ENCODE measurements around the gene EML2. TPM values are rescaled to one million over a fixed set of nuclear protein-coding genes. Genes with fewer than 3 reads are reported as not detected.
"Not testable (repeated sequence)": the region's sequence is repeated elsewhere in the genome, so short reads cannot be mapped to it uniquely, and the experiment has no call there.

EML2 gene
- total RNA-seq, 2 experiments from 2014 or later = 103 to 113 TPM

DNA sequence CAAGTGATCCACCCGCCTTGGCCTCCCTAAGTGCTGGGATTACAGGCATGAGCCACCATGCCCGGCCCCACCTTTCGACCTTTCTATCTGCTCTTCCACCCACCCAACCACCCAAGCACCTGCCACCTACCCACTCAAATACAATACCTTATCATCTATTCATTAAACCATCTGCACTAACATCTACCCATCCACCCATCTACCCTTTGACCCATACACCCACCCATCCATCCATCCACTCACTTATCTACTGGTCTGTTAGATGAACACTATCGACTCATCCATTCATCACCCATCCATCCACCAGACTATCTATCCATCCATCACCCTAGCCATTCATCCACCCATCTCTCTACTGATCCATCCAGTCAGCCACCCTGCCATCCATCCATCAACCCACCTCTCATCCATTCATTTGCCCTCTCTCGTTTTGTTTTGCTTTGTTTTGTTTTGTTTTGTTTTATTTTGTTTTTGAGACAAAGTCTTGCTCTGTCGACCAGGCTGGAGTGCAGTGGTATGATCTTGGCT is 17.2 kb downstream of the EML2 start:
- peak overlapping the region; percentile 26 for H3K27ac Mint-ChIP-seq
- CTCF ChIA-PET = interaction anchor here (1.0 kb wide), 1 partner anchor 71 kb away, joined by 3 read pairs; the partner anchor contains the start of gene QPCTL
- intact Hi-C loops (cut with micrococcal nuclease) = no loop called here
- no peaks in the 10 kb centered on the region for H3K27me3 Mint-ChIP-seq
- peaks cover 10% of the 10 kb centered on the region for H3K4me1 Mint-ChIP-seq (ENCODE audit: low read depth)
- H3K36me3 Mint-ChIP-seq (ENCODE audit: low read depth) = peaks cover 41% of the 10 kb centered on the region
- no peak overlapping the region for H3K4me3 Mint-ChIP-seq
- no peak for DNase-seq
- no peaks in the 10 kb centered on the region for H3K9me3 Mint-ChIP-seq
- ATAC-seq = no peak
- TF ChIP-seq, protein P1, sequence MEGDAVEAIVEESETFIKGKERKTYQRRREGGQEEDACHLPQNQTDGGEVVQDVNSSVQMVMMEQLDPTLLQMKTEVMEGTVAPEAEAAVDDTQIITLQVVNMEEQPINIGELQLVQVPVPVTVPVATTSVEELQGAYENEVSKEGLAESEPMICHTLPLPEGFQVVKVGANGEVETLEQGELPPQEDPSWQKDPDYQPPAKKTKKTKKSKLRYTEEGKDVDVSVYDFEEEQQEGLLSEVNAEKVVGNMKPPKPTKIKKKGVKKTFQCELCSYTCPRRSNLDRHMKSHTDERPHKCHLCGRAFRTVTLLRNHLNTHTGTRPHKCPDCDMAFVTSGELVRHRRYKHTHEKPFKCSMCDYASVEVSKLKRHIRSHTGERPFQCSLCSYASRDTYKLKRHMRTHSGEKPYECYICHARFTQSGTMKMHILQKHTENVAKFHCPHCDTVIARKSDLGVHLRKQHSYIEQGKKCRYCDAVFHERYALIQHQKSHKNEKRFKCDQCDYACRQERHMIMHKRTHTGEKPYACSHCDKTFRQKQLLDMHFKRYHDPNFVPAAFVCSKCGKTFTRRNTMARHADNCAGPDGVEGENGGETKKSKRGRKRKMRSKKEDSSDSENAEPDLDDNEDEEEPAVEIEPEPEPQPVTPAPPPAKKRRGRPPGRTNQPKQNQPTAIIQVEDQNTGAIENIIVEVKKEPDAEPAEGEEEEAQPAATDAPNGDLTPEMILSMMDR (IDR thresholded peaks at IDR 0.05) = no peak
- POLR2A ChIA-PET = no interaction called here

DNA sequence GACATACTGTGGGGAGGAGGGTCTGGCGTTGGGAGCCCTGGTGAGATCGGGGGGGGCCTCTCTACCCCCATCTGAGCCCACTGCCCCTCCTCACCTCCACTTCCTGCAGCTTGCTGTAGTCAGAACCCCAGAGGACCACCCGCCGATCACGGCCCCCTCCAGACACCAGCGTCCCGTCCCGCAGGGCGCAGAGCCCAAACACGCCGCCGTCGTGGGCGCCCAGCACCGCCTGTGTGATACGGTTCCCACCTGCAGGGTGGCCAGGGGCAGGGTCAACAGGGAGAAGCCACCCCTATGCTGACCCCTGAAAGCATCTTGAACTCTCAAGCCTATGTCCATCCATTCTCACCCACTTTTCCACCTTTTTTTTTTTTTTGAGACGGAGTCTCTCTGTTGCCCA is 17.8 kb downstream of the EML2 start:
- Mint-ChIP-seq H3K4me3 (no peak overlapping the region), H3K27ac (no peak overlapping the region), H3K9me3 (no peaks in the 10 kb centered on the region), H3K4me1 (ENCODE audit: low read depth) (peaks cover 10% of the 10 kb centered on the region), H3K27me3 (no peaks in the 10 kb centered on the region), H3K36me3 (ENCODE audit: low read depth) (peaks cover 47% of the 10 kb centered on the region)
- TF ChIP-seq, protein P1 (IDR thresholded peaks at IDR 0.05) = no peak
- intact Hi-C loops (cut with micrococcal nuclease) = no loop called here
- ATAC-seq (no peak), DNase-seq (no peak)
- ChIA-PET CTCF (interaction anchor here (0.6 to 1.0 kb wide), 2 partner anchors 71 to 195 kb away, joined by 3 read pairs; partner anchors contain the start of gene QPCTL), POLR2A (interaction anchor here (0.6 kb wide), 1 partner anchor 203 kb away, joined by 3 read pairs; no protein-coding TSS in a partner anchor)

DNA sequence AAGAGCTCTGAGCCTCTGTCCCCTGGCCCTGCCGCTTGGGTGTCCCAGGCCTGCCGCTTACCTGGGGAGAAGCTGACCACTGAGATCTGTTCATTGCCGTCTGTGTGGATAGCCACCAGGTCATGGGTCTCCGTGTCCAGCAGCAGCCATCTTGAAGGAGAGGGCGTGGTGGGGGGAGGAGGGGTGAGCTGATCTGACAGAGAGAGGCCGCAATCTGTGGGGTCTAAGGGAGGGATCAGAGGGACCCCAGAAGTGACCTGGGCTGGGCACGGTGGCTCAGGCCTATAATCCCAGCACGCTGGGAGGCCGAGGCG is 22.5 kb downstream of the EML2 start:
- no peaks in the 10 kb centered on the region for H3K27me3 Mint-ChIP-seq
- TF ChIP-seq, protein P1 (IDR thresholded peaks at IDR 0.05) = no peak
- intact Hi-C loops (cut with micrococcal nuclease) = no loop called here
- ATAC-seq (no peak), DNase-seq (no peak)
- H3K9me3 Mint-ChIP-seq = no peaks in the 10 kb centered on the region
- peaks cover 23% of the 10 kb centered on the region for H3K4me1 Mint-ChIP-seq (ENCODE audit: low read depth)
- no peak overlapping the region for H3K27ac Mint-ChIP-seq
- ChIA-PET POLR2A (interaction anchor here (0.7 to 5.2 kb wide), 3 partner anchors 20 to 30 kb away, joined by 4 to 30 read pairs (median 10); no protein-coding TSS in a partner anchor), CTCF (interaction anchor here (1.5 to 2.0 kb wide), 2 partner anchors 10 to 26 kb away, joined by 6 to 7 read pairs; no protein-coding TSS in a partner anchor)
- H3K36me3 Mint-ChIP-seq (ENCODE audit: low read depth) = peaks cover 58% of the 10 kb centered on the region
- no peak overlapping the region for H3K4me3 Mint-ChIP-seq

DNA sequence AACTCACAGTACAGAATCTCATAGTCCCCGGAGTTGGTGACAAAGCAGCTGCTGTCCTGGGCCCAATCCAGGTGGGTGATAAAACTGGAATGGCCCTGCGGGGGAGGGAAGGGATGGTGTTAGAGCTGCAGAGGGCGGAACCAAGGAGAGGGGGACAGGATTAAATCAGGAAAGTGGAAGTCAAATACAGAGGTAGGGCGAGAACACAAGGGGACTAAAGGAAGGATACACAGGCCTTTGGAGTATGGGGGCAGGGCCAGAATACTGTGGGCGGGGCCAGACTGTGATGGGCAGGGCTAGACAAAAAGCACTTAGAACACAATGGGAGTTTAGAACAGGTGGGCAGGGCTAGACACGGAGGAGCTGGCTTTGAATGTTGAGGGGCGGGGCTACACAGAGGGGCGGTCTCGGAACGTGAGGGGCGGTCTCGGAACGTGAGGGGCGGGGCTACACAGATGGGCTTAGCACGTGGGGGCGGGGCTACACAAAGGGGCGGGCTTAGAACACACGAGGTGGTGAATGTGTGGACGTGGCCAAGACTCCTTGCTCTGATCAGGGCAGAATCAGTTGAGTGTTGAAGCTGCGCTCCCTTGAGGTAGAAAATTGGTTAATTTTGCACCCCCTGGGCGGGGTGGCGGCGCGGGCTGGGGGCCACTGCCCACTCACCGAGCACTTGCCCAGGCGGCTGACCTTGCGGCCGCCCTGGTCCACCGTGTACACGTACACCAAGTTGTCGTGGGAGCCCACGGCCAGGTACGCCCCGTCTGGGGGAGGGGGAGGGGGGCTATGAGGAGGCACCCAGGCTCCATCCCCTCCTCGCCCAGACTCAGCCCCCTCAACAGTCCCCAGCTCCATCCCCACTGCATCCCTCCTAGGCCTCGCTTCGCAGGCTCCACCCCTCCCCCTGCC is 23.1 kb downstream of the EML2 start:
- DNase-seq (peak; percentile 93), ATAC-seq (peak; percentile 92)
- TF ChIP-seq, protein P1 (IDR thresholded peaks at IDR 0.05) = no peak
- Mint-ChIP-seq H3K27me3 (no peaks in the 10 kb centered on the region), H3K36me3 (ENCODE audit: low read depth) (peaks cover 55% of the 10 kb centered on the region), H3K27ac (peak overlapping the region; percentile 43), H3K9me3 (no peaks in the 10 kb centered on the region), H3K4me3 (no peak overlapping the region), H3K4me1 (ENCODE audit: low read depth) (peaks cover 23% of the 10 kb centered on the region)
- ChIA-PET POLR2A (interaction anchor here (0.6 to 5.2 kb wide), 4 partner anchors 20 to 75 kb away, joined by 4 to 30 read pairs (median 7); no protein-coding TSS in a partner anchor), CTCF (interaction anchor here (1.0 to 2.0 kb wide), 3 partner anchors 10 to 30 kb away, joined by 3 to 7 read pairs (median 6); no protein-coding TSS in a partner anchor)
- intact Hi-C loops (cut with micrococcal nuclease) = no loop called here

DNA sequence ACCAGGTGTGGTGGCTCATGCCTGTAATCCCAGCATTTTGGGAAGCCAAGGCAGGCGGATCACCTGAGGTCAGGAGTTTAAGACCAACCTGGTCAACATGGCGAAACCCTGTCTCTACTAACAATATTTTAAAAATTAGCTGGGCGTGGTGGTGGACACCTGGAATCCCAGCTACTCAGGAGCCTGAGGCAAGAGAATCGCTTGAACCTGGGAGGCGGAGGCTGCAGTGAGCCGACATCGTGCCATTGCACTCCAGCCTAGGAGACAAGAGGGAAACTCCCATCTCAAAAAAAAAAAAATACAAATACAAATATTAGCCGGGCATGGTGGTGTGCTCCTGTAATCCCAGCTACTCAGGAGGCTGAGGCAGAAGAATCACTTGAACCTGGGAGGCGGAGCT is 24.1 kb downstream of the EML2 start:
- H3K4me3 Mint-ChIP-seq; DNase-seq; ATAC-seq; intact Hi-C loops (cut with micrococcal nuclease); H3K9me3 Mint-ChIP-seq; H3K27me3 Mint-ChIP-seq: not testable (repeated sequence)
- Mint-ChIP-seq H3K36me3 (ENCODE audit: low read depth) (peaks cover 56% of the 10 kb centered on the region), H3K27ac (peak overlapping the region; percentile 92), H3K4me1 (ENCODE audit: low read depth) (peaks cover 23% of the 10 kb centered on the region)
- ChIA-PET CTCF (interaction anchor here (2.3 kb wide), 1 partner anchor 27 kb away, joined by 15 read pairs; no protein-coding TSS in a partner anchor), POLR2A (interaction anchor here (0.7 to 5.2 kb wide), 5 partner anchors 11 to 77 kb away, joined by 3 to 30 read pairs (median 6); partner anchors contain the start of gene SNRPD2)

Measured in activated CD8-positive, alpha-beta T cell treated with anti-CD3 and anti-CD28 coated beads for 36 hours (primary cell).